ENCODE data around the gene VANGL1.

VANGL1 gene

DNA sequence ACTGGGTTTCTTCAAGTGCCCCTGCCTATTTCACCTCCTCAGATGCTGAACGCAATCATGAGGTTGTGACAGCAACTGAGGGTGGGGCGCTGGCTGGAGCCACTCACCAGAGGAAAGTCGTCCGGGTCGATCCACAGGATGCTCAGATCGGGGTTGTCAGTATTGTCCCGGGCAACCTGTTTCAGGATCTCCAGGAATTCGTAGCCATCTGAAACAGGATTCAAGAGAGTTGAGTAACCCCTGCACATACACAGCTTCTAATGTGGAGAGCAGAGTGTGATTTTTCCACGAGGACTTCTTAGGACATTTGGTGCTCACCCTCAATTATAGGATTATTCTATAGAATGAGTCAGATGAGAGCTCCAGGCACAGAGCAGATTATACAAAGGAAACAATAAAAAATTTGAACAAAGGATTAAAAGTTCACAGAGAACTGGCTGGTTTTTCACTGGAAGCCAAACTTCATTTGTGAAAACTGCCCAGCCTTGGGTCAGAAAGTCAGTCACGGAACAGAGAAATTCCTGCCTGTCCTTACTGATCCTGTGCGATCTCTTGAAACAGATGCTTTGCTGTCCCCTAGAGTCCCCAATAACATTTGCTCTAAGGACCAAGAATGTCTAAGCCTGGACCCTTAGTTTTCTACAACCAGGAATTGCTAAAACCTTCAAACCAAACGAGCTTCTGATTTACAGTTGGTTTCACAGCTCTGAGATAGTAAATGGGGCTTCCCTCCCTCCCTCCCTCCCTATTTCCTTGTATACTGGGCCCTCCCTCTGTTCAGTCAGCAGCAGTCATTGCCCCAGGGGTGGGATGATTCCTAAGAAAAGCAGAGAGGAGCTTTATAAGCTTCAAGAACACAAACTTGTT lies 63.5 kb downstream of the VANGL1 start:
- Histone ChIP-seq H3K36me3 (no peaks in the 10 kb centered on the region), H3K4me1 (no peaks in the 10 kb centered on the region), H3K9me3 (no peaks in the 10 kb centered on the region), H3K27me3 (no peaks in the 10 kb centered on the region; the same call in 1 of the 2 replicates), H3K4me3 (ENCODE audit: low read depth, low read length) (no peak overlapping the region)
- no peak for DNase-seq
- TF ChIP-seq, protein P1, sequence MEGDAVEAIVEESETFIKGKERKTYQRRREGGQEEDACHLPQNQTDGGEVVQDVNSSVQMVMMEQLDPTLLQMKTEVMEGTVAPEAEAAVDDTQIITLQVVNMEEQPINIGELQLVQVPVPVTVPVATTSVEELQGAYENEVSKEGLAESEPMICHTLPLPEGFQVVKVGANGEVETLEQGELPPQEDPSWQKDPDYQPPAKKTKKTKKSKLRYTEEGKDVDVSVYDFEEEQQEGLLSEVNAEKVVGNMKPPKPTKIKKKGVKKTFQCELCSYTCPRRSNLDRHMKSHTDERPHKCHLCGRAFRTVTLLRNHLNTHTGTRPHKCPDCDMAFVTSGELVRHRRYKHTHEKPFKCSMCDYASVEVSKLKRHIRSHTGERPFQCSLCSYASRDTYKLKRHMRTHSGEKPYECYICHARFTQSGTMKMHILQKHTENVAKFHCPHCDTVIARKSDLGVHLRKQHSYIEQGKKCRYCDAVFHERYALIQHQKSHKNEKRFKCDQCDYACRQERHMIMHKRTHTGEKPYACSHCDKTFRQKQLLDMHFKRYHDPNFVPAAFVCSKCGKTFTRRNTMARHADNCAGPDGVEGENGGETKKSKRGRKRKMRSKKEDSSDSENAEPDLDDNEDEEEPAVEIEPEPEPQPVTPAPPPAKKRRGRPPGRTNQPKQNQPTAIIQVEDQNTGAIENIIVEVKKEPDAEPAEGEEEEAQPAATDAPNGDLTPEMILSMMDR (IDR thresholded peaks at IDR 0.05; ENCODE audit: low read depth, low read length) = no peak

DNA sequence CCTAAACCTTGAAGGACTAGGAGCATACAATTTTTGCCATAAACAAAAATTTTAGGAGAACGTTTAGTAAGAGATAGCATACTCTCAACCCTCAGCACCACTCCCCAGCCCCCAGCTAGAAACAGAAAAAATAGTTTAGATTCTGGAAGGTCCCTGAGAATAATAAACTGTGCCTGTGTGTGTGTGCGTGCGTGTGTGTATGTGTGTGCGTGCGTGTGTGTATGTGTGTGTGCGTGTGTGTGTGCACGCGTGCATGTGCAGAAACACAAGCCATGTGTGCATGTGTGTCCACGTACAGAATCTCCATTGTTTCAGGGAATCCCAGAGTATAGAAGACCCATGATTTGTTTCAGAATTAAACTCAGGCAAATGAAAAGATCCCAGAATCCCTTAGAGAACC lies 64.2 kb downstream of the VANGL1 start:
- TF ChIP-seq, protein P1 (IDR thresholded peaks at IDR 0.05; ENCODE audit: low read depth, low read length) = no peak
- Histone ChIP-seq H3K4me1 (no peaks in the 10 kb centered on the region), H3K4me3 (ENCODE audit: low read depth, low read length) (no peak overlapping the region), H3K9me3 (no peaks in the 10 kb centered on the region), H3K27me3 (no peaks in the 10 kb centered on the region; the same call in 1 of the 2 replicates), H3K36me3 (no peaks in the 10 kb centered on the region)
- no peak for DNase-seq

DNA sequence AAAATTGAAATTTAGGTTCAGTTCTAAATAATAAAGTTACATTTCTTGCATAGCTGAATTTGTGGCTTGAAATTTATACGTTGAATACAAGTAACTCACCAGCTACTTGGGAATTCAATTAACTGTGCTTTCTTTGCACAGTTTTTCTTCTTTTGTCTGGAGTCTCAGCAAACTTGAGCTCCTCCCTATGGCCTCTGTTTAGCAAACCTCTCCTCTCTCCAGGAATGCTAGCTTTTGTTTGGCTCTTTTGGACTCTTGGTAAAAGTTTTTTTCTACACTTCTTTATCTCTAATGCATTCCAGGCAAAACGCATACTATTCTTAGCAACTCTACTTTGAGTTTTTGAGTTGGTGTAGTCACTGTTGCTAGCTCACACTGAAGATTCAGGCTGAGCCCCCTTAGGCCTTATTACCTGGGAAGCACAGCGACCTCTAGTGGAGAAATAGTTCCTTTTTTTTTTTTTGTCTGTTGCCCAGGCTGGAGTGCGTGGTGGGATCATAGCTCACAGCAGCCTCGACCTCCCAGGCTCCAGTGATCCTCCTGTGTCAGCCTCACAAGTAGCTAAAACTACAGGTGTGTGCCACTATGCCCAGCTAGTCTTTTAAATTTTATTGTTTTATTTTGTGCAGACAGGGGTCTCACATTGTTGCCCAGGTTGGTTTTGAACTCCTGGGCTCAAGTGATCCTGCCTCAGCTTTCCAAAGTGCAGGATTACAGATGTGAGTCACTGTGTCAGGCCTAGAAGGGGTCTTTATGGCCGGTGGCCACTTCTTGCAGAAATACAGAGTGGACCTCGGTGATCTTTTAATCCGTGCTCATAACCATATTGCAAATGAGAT lies 65.0 kb downstream of the VANGL1 start:
- Histone ChIP-seq H3K9me3 (no peaks in the 10 kb centered on the region), H3K4me3 (ENCODE audit: low read depth, low read length) (no peak overlapping the region), H3K27me3 (no peaks in the 10 kb centered on the region; the same call in 1 of the 2 replicates), H3K36me3 (no peaks in the 10 kb centered on the region), H3K4me1 (no peaks in the 10 kb centered on the region)
- no peak for DNase-seq
- TF ChIP-seq, protein P1 (IDR thresholded peaks at IDR 0.05; ENCODE audit: low read depth, low read length) = peak; percentile 68

DNA sequence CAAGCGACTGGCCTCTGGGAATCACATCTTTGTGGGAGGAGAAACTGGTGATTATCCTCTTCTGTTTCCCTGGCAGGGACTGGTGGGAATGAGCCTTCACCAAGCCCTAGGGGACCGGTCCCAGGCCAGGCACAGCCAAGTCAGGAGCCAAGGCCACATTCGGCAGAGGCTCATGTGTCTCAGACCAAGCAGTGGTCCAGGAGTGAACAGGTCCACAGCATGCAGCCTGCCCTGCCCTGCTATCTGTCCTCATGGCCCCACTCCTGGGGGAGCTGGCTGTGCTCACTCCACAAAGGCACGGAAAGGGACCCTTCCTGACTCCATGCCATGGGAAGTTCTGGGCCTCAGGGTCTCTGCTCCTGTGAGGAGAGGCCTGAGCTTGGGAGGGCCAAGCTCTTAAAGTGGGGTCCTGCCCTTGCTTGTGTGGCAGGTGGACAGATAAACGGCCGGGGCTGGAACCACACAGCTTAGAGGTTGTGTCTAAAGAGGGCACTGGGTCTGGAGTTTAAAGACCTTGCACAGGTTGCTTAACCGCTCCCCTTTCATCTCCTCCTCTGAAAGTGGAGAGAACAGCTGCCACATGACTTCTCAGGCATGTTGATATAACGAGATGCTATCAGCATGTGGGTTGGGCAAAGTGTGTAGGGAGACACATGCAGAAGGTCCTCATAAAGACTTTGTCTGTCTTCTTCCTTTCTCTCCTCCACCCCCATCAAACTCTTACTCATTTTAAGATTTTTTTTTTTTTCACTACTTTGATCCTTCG lies 69.3 kb downstream of the VANGL1 start:
- no peak for DNase-seq

DNA sequence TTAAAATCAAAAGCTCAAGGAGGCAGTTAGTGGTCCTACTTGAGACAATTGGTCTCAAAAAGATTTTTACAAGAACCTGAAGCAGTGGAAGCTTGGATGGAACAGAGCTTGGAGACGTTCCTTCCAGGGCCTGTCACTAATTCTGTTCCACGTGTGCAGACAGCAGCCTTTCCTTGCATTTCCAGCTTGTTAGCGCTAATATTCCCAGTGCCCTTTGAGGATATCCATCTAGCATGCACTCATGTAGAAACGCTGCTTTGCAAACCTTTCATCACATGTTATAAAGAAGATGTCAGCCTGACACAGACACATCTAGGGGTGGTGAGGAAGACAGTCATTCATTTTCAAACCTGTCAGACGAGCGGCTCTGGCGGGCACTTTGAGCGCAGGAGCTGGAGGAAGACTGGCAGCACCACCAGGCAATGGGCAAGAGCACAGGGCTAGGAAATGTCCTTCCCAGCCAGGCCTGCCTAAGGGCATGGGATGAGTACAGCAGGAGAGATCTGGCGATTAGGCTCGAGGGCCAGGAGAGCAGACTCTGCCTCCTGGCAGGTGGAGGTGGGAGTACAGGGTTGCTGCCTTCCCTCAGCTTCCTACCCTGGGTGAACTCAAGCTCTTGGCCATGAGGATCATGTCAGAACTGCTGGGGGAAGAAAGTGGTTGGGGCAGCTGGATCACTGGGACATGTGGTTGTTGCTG lies 71.3 kb downstream of the VANGL1 start:
- Histone ChIP-seq H3K27me3 (no peaks in the 10 kb centered on the region; the same call in 1 of the 2 replicates), H3K9me3 (no peaks in the 10 kb centered on the region), H3K4me3 (ENCODE audit: low read depth, low read length) (no peak overlapping the region), H3K36me3 (no peaks in the 10 kb centered on the region), H3K4me1 (no peaks in the 10 kb centered on the region)
- DNase-seq = peak; percentile 33
- TF ChIP-seq, protein P1 (IDR thresholded peaks at IDR 0.05; ENCODE audit: low read depth, low read length) = no peak

More for the DNA sequence above, 69.3 kb downstream of the VANGL1 start:
- H3K4me1 ChIP-seq = no peaks in the 10 kb centered on the region
- no peaks in the 10 kb centered on the region; the same call in 1 of the 2 replicates for H3K27me3 ChIP-seq
- no peaks in the 10 kb centered on the region for H3K36me3 ChIP-seq
- TF ChIP-seq, protein P1 (IDR thresholded peaks at IDR 0.05; ENCODE audit: low read depth, low read length) = no peak
- no peaks in the 10 kb centered on the region for H3K9me3 ChIP-seq
- no peak overlapping the region for H3K4me3 ChIP-seq (ENCODE audit: low read depth, low read length)
